ENCODE measurements around the gene SBSN.

DNA sequence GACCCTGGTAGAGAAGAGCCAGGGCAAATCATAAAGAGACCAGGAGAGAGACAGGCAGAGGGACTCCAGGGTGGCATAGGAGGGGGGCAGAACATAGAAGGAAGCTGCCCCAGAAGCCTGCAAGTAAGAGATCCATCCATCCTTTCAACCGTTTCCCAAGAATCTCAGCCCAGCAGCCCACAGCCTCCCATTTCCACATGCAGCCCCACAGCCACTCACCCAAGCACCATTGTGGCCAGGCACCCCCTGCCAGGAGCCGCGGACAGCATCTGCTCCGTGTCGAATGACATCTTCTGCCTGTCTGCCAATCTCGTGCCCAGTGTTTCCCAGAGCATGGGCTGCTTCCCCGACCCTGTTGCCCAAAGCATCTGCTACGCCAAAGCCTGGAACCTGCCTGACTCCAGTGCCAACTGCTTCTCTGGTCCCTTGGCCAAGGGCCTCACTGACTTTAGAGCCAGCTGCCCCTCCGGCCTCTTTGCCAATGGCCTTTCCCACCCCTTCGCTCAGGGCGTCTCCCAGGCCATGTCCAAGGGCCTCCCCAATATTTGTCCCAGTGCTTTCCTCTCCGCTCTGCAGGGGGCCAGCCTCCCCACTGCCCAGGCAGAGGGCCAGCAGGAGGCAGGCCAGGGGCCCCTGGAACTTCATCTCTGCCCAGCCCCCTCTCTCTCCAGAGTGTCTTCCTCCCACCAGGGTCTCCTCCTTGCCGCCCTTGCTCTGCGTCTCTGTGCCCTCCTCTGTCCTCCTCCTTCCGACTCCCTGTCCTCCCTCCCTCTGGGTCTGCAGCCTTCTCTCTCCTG, 15.1 kb downstream of the SBSN start:
- TF ChIP-seq, protein P1, sequence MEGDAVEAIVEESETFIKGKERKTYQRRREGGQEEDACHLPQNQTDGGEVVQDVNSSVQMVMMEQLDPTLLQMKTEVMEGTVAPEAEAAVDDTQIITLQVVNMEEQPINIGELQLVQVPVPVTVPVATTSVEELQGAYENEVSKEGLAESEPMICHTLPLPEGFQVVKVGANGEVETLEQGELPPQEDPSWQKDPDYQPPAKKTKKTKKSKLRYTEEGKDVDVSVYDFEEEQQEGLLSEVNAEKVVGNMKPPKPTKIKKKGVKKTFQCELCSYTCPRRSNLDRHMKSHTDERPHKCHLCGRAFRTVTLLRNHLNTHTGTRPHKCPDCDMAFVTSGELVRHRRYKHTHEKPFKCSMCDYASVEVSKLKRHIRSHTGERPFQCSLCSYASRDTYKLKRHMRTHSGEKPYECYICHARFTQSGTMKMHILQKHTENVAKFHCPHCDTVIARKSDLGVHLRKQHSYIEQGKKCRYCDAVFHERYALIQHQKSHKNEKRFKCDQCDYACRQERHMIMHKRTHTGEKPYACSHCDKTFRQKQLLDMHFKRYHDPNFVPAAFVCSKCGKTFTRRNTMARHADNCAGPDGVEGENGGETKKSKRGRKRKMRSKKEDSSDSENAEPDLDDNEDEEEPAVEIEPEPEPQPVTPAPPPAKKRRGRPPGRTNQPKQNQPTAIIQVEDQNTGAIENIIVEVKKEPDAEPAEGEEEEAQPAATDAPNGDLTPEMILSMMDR (IDR thresholded peaks at IDR 0.05), result no peak
- TF ChIP-seq EZH2 (IDR thresholded peaks at IDR 0.05; ENCODE audit: borderline replicate concordance, insufficient read depth, low read depth, low read length, poor library complexity, severe bottlenecking), result no peak

Measured in B cell (primary cell).